ENCODE results near the gene TMEM63C.

- TF ChIP-seq CTCF (IDR thresholded peaks at IDR 0.05) (no peak), POLR2A (IDR thresholded peaks at IDR 0.05) (no peak), EP300 (IDR thresholded peaks at IDR 0.05) (no peak), POLR2AphosphoS5 (IDR thresholded peaks at IDR 0.05) (no peak)
Measured at GRCh38 chr14:77158175-77158881, 23.3 kb upstream of the TMEM63C start.
